ENCODE data around the gene SH3RF3.

The SH3RF3 gene

GRCh38 chr2:109141006-109141600 is 12.1 kb downstream of the SH3RF3 start:
- no peak for DNase-seq

- no peak for DNase-seq
Measured at GRCh38 chr2:109141727-109142283, 12.8 kb downstream of the SH3RF3 start.

DNA sequence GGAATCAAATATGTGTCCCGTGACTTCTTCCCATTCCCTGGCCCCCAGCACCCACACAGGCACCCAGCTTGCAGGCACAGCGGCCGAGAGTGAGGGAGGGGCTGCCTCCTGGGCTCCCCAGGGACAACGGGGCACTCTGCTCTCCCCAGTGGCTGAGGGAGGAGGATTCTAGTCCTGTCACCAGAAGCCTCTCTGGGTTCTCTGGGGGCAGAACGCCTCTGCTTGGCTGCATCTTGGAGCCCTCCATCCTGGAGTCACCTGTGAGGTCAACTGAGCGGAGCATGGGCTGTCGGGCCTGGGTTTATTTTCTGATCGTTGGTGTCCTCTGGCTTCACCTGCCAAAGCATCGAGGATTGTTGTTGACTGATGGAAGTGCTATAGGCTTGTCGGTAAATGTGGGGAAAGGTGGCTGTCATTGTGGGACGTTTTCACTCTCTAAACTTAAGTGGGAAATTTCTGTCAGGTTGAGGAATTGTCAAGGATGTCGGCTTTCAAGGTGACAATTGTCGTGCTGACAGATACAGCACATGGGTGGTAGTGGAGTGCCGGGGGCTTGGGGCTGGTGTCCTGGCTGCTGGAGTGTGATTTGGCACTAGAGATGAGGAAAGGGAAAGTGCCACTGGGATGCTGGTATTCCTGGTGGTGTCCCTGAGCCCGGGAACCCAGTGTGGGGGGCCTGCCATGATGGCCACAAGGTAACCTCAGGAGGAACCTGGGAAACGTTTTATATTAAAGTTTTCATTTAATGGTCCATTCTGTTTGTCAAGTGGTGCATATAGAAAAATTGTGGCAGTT is 13.6 kb downstream of the SH3RF3 start:
- DNase-seq, result no peak

DNA sequence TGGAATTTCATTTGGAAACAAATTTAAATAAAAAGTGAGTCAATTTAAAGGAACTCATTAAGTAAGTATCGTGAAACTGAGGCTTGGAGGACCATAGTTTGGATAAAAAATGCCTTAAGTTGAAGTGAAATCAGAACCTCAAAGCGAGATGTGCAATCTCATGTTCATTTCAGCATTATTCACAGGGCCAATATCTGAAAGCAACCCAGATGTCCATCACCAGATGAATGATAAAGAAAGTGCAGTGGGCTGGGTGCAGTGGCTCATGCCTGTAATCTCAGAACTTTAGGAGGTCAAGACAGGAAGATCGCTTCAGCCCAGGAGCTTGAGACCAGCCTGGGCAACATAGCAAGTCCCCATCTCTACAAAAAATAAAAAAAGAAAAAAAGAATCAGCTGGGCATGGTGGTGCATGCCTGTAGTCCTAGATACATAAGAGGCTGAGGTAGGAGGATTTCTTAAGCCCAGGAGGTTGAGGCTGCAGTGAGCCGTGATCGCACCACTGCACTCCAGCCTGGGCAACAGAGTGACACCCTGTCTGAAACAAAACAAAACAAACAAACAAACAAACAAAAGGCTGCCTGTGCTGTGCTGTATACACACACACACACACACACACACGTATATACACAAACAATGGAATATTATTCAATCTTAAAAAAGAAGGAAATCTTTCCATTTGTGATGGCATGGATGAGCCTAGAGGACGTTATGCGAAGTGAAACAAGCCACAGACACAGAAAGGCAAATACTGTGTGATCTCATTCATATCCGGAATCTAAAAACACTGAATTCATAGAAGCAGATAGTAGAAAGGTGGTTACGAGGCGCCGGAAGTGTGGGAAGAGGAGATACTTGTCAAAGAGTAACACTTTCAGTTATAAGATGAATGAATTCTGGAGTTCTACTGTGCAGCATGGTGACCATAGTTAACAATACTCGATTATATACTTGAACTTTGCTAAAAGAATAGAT is 14.5 kb downstream of the SH3RF3 start:
- DNase-seq, result no peak

DNA sequence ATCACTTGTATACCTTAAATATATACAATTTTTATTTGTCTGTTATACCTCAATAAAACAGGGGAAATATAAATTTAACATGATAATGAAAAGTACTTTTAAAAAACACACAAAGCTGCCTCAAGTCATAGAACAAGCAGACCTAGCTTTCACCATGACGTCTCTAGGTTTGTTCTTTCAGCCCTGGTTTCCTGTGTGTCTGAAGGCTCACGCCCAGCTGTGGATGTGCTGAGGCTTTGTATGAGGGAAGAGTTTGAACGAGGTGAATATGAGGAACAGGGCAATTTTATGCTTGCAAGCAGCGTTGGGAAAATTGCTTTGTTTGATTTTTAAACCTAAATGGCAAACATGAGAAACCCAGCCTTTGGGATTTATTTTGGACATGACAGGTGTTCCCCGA is 15.3 kb downstream of the SH3RF3 start:
- DNase-seq, result no peak

- no peak for DNase-seq
Measured at GRCh38 chr2:109144721-109145120, 15.7 kb downstream of the SH3RF3 start.

DNA sequence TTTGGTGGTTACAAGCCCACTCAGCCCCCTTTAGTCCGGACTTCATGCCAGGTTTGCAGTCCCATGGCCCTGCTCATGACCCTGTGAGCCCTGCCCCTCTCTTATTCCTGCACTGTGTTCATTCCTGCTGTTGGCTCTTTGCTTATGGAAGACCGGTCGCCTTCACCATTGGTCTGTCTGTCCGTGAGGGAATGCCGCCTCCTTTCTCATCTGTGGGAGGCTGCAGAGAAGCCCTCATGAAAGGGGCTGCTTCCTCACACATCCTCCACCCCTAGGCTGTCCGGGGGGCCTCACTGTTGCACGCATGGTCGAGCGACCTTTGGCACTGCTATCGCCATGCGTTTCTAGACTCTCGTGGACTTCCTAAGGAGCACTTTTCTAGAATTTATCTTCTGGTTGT is 16.3 kb downstream of the SH3RF3 start:
- DNase-seq, result no peak

DNA sequence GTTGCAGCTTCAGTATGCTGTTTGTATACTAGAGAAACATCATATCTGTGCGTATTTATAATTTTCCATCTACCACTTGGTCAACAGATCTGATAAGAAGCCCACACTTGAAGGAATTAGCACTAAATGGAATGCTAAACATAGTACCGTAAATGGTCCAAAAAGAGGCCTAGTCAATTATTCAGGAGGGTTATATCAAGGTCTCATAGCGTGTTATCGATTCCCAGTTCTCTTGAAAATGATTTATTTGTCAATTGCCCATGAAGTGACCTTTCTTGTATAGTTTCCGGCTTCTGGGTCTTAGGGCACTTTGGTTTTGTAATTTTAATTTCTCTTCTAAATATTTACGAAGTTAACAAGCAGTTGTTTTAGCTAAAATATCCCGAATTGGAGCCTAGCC is 18.4 kb downstream of the SH3RF3 start:
- DNase-seq, result no peak

DNA sequence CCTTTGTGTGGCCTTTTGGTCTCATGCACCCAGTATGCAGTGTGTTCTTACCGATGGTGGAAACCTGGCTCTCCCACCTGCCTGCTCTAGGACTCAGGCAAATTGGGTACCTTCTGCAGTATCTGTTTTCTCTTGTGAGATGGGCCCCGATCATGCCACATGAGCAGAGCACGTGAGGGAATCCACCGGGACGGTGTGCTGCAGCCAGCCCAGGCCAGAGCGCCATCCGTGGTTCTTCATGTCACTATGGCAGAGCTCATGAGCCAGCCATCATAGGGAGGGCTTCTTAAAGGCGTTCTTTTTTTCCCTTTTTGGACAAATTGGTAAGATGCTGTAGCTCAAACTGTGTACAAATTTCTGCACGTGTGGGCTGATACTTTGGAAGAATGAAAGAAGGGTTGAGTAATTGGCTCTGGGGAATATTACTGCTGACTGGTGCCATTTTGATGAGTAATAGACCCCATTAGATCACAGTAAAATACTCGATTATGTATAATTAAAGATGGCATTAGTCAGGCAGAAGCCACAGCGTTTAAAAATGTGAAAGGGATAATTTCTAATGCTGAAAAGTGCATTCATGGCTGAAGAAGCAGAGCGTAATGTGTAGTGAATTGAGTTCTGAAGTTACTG is 19.2 kb downstream of the SH3RF3 start:
- DNase-seq, result no peak

DNA sequence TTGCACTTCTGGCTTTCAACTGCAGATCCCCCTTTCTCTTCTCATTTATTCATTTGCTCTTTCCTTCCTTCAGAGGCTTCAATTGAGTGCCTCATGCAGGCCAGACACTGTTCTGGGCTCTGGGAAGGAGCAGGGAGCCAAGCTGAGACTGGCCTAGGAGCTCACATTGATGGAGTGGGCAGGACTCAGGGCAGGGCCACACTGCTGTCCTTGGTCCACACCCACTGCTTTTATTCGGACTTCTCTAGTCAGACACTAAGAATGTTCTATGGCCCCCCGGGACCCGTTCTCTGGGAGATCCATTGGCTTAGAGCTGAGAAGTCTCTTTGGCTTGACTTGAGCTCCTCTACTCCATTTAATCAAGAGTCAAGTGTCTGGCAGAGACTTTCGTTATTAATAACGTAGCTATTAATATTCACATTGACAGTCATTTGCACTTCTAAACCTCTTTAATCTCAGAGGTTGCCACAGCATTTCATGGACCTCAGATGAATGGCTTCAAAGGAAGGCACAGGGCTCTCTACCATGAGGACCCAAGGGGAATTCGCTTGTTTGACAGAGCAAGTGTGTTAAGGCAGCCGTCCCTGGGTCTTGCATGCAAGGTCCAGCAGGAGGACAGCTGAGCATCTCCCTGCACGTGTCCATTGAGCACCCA is 20.1 kb downstream of the SH3RF3 start:
- DNase-seq, result no peak

DNA sequence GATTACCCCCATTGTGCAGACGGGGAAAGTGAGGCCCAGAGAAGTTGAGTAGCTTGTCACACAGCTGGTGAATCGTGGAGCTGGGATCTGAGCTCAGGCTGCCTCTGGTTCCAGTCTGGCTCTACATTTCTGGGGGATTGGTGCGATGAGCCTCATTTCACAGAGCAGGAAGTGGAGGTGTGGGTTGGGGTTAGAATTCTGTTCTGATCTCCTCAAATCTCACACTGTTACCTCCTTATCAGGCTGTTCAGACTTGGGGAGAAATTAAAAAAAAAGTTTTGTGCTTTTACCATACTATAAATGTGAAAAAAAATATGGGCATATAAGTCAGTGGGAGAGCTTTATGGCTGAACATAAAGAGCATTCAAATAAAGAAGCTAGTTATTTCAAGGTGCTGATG is 21.6 kb downstream of the SH3RF3 start:
- no peak for DNase-seq

DNA sequence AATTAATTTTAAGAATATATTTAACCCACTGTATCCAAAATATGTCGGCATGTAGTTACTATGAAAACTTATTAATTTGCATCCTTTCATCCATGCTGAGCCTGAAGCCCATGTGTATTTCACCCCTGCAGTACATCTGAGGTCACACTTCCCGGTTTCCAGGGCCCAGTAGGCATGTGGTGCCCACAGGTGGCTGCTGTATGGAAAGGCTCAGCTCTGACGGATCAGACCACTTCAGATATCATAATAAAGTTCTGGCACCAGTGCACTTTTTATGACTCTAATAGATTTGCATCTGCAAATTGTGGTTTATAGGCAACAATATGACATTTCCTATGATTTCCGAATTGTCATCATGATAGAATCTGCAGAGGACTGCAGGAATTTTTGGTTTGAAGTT is 22.5 kb downstream of the SH3RF3 start:
- DNase-seq, result no peak

DNA sequence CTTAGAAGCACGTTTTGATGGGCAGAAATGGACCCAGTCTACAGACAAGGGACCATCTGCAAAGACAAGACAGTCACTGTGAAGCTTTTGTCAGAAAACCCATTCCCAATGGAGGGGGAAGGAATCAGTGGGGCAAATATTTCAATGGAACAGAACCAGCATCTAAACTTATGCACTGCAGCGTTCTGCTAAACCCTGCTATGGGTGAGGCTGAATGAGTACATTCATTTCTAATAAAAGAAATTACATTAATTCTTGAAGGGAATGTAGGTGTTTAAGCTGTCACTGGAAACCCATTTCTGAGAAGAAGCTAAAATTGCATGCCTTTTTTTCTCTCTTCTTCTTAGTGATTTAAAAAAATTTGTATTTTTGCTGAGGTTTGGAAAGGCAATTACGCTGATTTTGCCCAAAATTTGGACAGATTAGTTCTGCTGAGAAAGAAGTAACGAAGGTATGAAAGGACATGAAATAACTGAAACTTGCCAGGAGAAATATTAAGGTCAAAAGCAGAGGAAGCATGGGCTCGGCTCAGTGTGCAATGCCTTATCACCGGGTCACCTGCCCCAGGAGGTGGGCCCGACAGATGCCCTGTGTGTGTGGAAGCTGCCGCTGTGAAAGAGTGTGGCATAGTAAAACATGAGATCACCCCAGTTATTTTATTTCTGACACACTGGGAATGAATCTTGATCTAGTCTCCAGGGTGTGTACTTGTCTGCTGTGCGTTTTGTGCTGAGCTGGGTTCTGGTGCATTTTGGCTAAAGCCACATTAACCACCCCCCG is 24.2 kb downstream of the SH3RF3 start:
- no peak for DNase-seq

DNA sequence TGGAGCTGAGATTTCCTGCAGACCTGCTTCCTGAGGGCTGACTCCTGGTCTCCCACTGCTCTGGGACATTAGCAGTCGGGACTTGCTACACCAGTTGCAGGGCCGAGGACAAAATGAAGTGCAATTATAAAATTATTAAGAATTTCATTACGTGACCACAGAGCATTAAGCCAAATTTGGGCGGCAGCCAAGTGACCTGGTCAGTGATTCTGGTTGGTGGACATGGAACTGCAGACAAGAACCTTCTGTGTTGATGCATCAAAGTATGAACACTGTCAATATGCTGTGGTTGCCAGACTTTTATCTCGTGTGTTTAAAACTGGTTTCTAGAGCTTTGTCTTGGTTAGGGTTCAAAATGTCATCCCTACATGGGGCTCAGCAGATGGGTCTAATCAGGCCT is 24.8 kb downstream of the SH3RF3 start:
- no peak for DNase-seq

GRCh38 chr2:109154226-109154625 is 25.2 kb downstream of the SH3RF3 start:
- no peak for DNase-seq

GRCh38 chr2:109155553-109156451 is 26.8 kb downstream of the SH3RF3 start:
- no peak for DNase-seq

GRCh38 chr2:109157563-109158105 is 28.6 kb downstream of the SH3RF3 start:
- no peak for DNase-seq

GRCh38 chr2:109158237-109158636 is 29.2 kb downstream of the SH3RF3 start:
- no peak for DNase-seq

DNA sequence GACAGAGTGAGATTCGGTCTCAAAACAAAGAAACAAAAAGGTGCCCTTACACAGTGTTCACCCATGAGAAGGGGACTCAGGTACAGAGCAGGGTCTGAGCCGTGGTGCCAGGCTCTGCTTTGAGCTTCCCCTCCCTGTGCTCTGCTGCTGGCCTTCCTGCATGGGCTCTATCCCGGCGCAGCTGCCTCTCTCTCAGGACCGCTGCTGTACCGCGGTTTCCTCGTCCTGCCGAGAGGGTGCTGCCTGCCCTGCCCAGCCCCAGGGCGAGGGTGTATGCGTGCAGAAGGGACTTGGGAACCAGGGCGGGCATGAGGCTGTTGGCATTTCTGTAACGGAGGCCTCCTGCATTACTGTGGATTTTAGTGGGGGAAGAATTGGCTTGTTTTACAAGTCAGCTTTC is 30.1 kb downstream of the SH3RF3 start:
- DNase-seq, result no peak

Data from hematopoietic multipotent progenitor cell treated with erythropoietin and hydrocortisone succinate and interleukin-3 and kit ligand, for 6 days (in vitro differentiated cells).